PFSK-1 (cell line): ENCODE results near the gene NOL3.

Experiments
- FOXP2 ChIP-seq: optimal IDR thresholded peaks from 2 replicates; pipeline ENCODE3; 2011; ENCODE audit warnings: borderline replicate concordance, control low read depth, inconsistent platforms; ENCODE audit not compliant: insufficient read depth; ENCODE audit errors: extremely low read length, extremely low read depth
- POLR2AphosphoS5 ChIP-seq: IDR thresholded peaks from 2 replicates; pipeline ENCODE4 v1.6.1; 2012; ENCODE audit warnings: low read depth, mild to moderate bottlenecking, control low read depth, low read length, moderate library complexity
- SIN3A ChIP-seq: IDR thresholded peaks from 2 replicates; pipeline ENCODE4 v1.6.1; 2012; ENCODE audit warnings: mild to moderate bottlenecking, low read length, moderate library complexity, borderline replicate concordance; ENCODE audit not compliant: insufficient read depth
- TAF1 ChIP-seq: IDR thresholded peaks from 2 replicates; pipeline ENCODE4 v1.6.1; 2012; ENCODE audit warnings: low read length, control low read depth, borderline replicate concordance; ENCODE audit not compliant: insufficient read depth
- TF ChIP-seq, protein P1 (sequence below), 2 experiments: IDR thresholded peaks; 2 replicates each; pipeline versions ENCODE4 v1.6.1 to v1.8.0; 2011 to 2012; ENCODE audit warnings: low read depth in 2 of 2, low read length in 2 of 2, control low read depth in 1 of 2, inconsistent platforms in 1 of 2, mild to moderate bottlenecking in 1 of 2, moderate library complexity in 1 of 2; ENCODE audit not compliant: insufficient read depth in 1 of 2

DNA sequence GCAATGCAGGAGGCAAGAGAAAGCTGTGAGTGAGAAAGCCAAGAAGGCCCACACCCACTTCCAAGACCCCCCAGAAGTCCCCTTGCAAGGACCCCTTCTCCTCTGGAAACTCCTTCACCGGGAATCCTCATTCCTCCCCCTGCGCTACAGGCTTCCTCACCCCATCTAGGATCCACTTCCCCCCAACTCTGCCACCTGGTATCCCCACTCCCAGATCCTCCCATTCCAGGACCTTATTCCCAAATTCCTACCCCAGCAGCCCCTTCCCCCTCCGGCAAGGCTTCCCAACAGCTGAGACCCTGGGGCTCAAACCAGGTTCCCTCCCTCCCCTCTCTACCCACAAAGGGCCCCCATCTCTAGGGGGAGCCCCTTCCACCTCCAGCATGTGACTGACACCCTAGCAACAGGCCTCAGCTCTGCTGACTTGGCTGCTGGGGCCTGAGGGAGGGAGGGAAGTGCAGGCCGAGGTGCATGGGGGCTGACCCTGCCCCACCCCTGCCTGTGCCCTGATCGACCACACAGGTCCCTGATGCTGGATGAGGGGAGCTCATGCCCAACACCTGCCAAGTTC, 3.7 kb upstream of the NOL3 start:
- TF ChIP-seq POLR2AphosphoS5 (no peak), SIN3A (no peak), TAF1 (no peak), FOXP2 (no peak)
- TF ChIP-seq, protein P1, sequence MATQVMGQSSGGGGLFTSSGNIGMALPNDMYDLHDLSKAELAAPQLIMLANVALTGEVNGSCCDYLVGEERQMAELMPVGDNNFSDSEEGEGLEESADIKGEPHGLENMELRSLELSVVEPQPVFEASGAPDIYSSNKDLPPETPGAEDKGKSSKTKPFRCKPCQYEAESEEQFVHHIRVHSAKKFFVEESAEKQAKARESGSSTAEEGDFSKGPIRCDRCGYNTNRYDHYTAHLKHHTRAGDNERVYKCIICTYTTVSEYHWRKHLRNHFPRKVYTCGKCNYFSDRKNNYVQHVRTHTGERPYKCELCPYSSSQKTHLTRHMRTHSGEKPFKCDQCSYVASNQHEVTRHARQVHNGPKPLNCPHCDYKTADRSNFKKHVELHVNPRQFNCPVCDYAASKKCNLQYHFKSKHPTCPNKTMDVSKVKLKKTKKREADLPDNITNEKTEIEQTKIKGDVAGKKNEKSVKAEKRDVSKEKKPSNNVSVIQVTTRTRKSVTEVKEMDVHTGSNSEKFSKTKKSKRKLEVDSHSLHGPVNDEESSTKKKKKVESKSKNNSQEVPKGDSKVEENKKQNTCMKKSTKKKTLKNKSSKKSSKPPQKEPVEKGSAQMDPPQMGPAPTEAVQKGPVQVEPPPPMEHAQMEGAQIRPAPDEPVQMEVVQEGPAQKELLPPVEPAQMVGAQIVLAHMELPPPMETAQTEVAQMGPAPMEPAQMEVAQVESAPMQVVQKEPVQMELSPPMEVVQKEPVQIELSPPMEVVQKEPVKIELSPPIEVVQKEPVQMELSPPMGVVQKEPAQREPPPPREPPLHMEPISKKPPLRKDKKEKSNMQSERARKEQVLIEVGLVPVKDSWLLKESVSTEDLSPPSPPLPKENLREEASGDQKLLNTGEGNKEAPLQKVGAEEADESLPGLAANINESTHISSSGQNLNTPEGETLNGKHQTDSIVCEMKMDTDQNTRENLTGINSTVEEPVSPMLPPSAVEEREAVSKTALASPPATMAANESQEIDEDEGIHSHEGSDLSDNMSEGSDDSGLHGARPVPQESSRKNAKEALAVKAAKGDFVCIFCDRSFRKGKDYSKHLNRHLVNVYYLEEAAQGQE (IDR thresholded peaks at IDR 0.05; ENCODE audit: insufficient read depth in 1 of 2, low read depth in 2 of 2, low read length in 2 of 2): no peak
